Keratinocyte (primary cell): ENCODE data around the gene SNX8.
"Not testable (repeated sequence)": the region's sequence is repeated elsewhere in the genome, so short reads cannot be mapped to it uniquely, and the experiment has no call there.

ENCODE experiments used
- CTCF ChIP-seq, 3 experiments: IDR thresholded peaks in 1 of 3; conservative IDR thresholded peaks in 1 of 3; optimal IDR thresholded peaks in 1 of 3; 2 replicates in 2 of 3; 3 replicates in 1 of 3; pipeline versions ENCODE3 to v1.5.1; 2011; ENCODE audit warnings: low read length in 3 of 3, mild to moderate bottlenecking in 3 of 3, moderate library complexity in 2 of 3, control low read depth in 1 of 3, inconsistent platforms in 1 of 3; ENCODE audit not compliant: insufficient read depth in 2 of 3; ENCODE audit errors: extremely low read depth in 1 of 3
- EZH2 ChIP-seq: IDR thresholded peaks from one replicate; pipeline ENCODE4 v1.6.1; 2012; ENCODE audit warnings: inconsistent platforms, mild to moderate bottlenecking, low read length, moderate library complexity

- not testable (repeated sequence) for TF ChIP-seq CTCF (optimal IDR thresholded peaks at IDR 0.05 in 1 of 3, IDR thresholded peaks at IDR 0.05 in 1 of 3, conservative IDR thresholded peaks at IDR 0.05 in 1 of 3; ENCODE audit: extremely low read depth in 1 of 3, insufficient read depth in 2 of 3, low read length in 3 of 3); EZH2
These were observed 9.0 kb downstream of the SNX8 start for GRCh38 chr7:2305258-2305657.
